ENCODE results near the gene PCCA.

PCCA gene

DNA sequence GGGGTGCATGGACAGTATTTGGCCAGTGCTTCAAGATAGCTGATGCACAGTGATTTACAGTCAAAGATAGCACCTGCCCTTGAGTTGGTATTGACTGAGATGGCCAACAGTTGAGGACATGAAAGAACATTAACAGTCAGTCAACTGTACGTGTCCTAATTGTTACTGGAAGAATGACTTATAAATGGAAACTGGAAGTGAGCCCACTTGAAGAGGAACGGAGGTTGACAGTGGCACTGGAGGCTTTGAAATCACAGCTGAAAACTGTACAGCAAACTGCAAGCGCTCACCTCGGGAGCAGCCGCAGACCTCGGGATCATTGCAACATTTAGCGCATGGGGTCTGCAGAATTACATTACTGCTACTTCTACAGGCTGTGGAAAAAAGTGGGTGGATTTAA is 422.6 kb downstream of the PCCA start:
- no peak overlapping the region for H3K4me2 ChIP-seq (ENCODE audit: low read depth, low read length, poor library complexity, severe bottlenecking)
- H3K4me3 ChIP-seq (ENCODE audit: insufficient read depth, low read length, poor library complexity, severe bottlenecking): no peak overlapping the region
- no peaks in the 10 kb centered on the region for H4K20me1 ChIP-seq (ENCODE audit: low read depth, low read length)
- H3K79me2 ChIP-seq (ENCODE audit: insufficient read depth, low read length): no peaks in the 10 kb centered on the region
- TF ChIP-seq, protein P1, sequence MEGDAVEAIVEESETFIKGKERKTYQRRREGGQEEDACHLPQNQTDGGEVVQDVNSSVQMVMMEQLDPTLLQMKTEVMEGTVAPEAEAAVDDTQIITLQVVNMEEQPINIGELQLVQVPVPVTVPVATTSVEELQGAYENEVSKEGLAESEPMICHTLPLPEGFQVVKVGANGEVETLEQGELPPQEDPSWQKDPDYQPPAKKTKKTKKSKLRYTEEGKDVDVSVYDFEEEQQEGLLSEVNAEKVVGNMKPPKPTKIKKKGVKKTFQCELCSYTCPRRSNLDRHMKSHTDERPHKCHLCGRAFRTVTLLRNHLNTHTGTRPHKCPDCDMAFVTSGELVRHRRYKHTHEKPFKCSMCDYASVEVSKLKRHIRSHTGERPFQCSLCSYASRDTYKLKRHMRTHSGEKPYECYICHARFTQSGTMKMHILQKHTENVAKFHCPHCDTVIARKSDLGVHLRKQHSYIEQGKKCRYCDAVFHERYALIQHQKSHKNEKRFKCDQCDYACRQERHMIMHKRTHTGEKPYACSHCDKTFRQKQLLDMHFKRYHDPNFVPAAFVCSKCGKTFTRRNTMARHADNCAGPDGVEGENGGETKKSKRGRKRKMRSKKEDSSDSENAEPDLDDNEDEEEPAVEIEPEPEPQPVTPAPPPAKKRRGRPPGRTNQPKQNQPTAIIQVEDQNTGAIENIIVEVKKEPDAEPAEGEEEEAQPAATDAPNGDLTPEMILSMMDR (IDR thresholded peaks at IDR 0.05; ENCODE audit: insufficient read depth, low read length, poor library complexity, severe bottlenecking): no peak
- no peak for TF ChIP-seq EZH2phosphoT487 (conservative IDR thresholded peaks at IDR 0.05; ENCODE audit: low read length)
- no peak overlapping the region for H3K9ac ChIP-seq (ENCODE audit: low read length)
- H2AFZ ChIP-seq (ENCODE audit: low read depth, low read length, severe bottlenecking): no peak overlapping the region
- no peaks in the 10 kb centered on the region for H3K27me3 ChIP-seq (ENCODE audit: low read length)
- no peak overlapping the region for H3K27ac ChIP-seq (ENCODE audit: low read depth, low read length)
- no peaks in the 10 kb centered on the region for H3F3A ChIP-seq (ENCODE audit: insufficient read depth)
- no peaks in the 10 kb centered on the region for H3K36me3 ChIP-seq (ENCODE audit: low read length)
- no peaks in the 10 kb centered on the region for H3K9me2 ChIP-seq (replicated peaks; ENCODE audit: insufficient read depth, low read length)
- H3K9me3 ChIP-seq (ENCODE audit: insufficient read depth, low read length): no peaks in the 10 kb centered on the region

DNA sequence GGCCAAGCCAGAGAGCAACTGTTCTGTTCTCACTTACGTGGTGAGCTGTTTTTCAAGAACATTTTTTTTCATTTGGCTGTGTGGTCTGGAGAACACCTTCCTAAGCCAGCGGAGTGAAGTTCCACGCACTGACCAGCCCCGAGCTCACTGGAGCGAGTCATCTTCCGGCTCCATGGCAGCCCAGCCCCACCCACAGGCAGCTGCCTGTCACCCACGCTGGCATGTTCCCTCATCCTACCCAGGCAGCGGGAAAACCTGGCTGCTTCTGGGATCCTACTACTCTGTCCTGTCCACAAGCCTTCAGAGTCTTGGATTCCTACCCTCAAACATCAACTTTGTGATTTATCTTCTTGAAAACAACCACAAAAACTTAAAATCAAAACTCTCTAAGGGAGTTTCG is 423.5 kb downstream of the PCCA start:
- Histone ChIP-seq H3K4me3 (ENCODE audit: insufficient read depth, low read length, poor library complexity, severe bottlenecking) (no peak overlapping the region), H3K9me3 (ENCODE audit: insufficient read depth, low read length) (no peaks in the 10 kb centered on the region), H3K27ac (ENCODE audit: low read depth, low read length) (no peak overlapping the region), H3K36me3 (ENCODE audit: low read length) (no peaks in the 10 kb centered on the region), H3K9ac (ENCODE audit: low read length) (no peak overlapping the region), H2AFZ (ENCODE audit: low read depth, low read length, severe bottlenecking) (no peak overlapping the region), H3K27me3 (ENCODE audit: low read length) (no peaks in the 10 kb centered on the region), H4K20me1 (ENCODE audit: low read depth, low read length) (no peaks in the 10 kb centered on the region), H3K4me2 (ENCODE audit: low read depth, low read length, poor library complexity, severe bottlenecking) (no peak overlapping the region), H3F3A (ENCODE audit: insufficient read depth) (no peaks in the 10 kb centered on the region), H3K79me2 (ENCODE audit: insufficient read depth, low read length) (no peaks in the 10 kb centered on the region), H3K9me2 (replicated peaks; ENCODE audit: insufficient read depth, low read length) (no peaks in the 10 kb centered on the region)
- TF ChIP-seq, protein P1 (IDR thresholded peaks at IDR 0.05; ENCODE audit: insufficient read depth, low read length, poor library complexity, severe bottlenecking): no peak
- TF ChIP-seq EZH2phosphoT487 (conservative IDR thresholded peaks at IDR 0.05; ENCODE audit: low read length): no peak

DNA sequence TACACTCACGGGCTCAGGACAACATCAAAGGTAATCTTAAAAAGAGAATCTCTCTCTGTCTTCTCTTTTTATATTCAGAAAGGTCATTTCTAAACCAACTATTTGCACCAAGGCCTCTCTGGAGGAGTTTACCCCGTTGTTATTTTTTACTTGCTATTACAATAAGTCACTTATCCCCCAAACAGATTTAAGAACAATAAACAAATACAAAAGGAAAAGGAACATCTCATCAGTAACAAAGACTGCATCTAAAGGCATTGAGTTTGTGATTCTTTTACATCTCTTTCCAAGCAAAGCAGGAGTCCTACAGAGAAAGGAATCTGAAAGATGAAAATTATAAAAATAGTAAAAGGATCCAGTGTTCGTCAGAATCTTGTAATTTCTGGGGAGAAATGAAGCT is 424.3 kb downstream of the PCCA start:
- H3K27ac ChIP-seq (ENCODE audit: low read depth, low read length): no peak overlapping the region
- no peaks in the 10 kb centered on the region for H3K27me3 ChIP-seq (ENCODE audit: low read length)
- H3K4me3 ChIP-seq (ENCODE audit: insufficient read depth, low read length, poor library complexity, severe bottlenecking): no peak overlapping the region
- no peaks in the 10 kb centered on the region for H4K20me1 ChIP-seq (ENCODE audit: low read depth, low read length)
- H3K79me2 ChIP-seq (ENCODE audit: insufficient read depth, low read length): no peaks in the 10 kb centered on the region
- H3F3A ChIP-seq (ENCODE audit: insufficient read depth): no peaks in the 10 kb centered on the region
- H2AFZ ChIP-seq (ENCODE audit: low read depth, low read length, severe bottlenecking): no peak overlapping the region
- H3K9ac ChIP-seq (ENCODE audit: low read length): no peak overlapping the region
- TF ChIP-seq, protein P1 (IDR thresholded peaks at IDR 0.05; ENCODE audit: insufficient read depth, low read length, poor library complexity, severe bottlenecking): no peak
- TF ChIP-seq EZH2phosphoT487 (conservative IDR thresholded peaks at IDR 0.05; ENCODE audit: low read length): no peak
- H3K9me3 ChIP-seq (ENCODE audit: insufficient read depth, low read length): no peaks in the 10 kb centered on the region
- no peak overlapping the region for H3K4me2 ChIP-seq (ENCODE audit: low read depth, low read length, poor library complexity, severe bottlenecking)
- H3K9me2 ChIP-seq (replicated peaks; ENCODE audit: insufficient read depth, low read length): no peaks in the 10 kb centered on the region
- H3K36me3 ChIP-seq (ENCODE audit: low read length): no peaks in the 10 kb centered on the region
